GM13976 (cell line): ENCODE measurements around the gene KCNQ5.
"Not testable (repeated sequence)": the region's sequence is repeated elsewhere in the genome, so short reads cannot be mapped to it uniquely, and the experiment has no call there.

ENCODE experiments used
- DNase-seq: peaks from one replicate; pipeline ENCODE4 v3.0.0; 2012; ENCODE audit warnings: low spot score
- CTCF ChIP-seq: IDR thresholded peaks from 2 replicates; pipeline ENCODE4 v1.5.1; 2012; ENCODE audit warnings: borderline replicate concordance, mild to moderate bottlenecking; ENCODE audit not compliant: insufficient read depth; ENCODE audit errors: extremely low read depth, missing control alignments, control extremely low read depth
- in situ Hi-C: fragments of 300-500 bp; cut with MboI; formaldehyde crosslinking; loops from one replicate; pipeline ENCODE4 v1.12.0; 2022; ENCODE audit warnings: low sequenced_read_pairs, mixed read lengths, inconsistent platforms; ENCODE audit not compliant: unreplicated experiment

Gene KCNQ5

GRCh38 chr6:72873433-72873832 lies 251.6 kb downstream of the KCNQ5 start:
- TF ChIP-seq CTCF, result no peak
- no peak for DNase-seq
- in situ Hi-C loops, result no loop called here

GRCh38 chr6:72876256-72876655 lies 254.4 kb downstream of the KCNQ5 start:
- no peak for DNase-seq
- in situ Hi-C loops, result no loop called here
- TF ChIP-seq CTCF, result no peak

- in situ Hi-C loops, result no loop called here
- TF ChIP-seq CTCF, result no peak
- no peak for DNase-seq
These were observed 264.3 kb downstream of the KCNQ5 start for GRCh38 chr6:72886170-72886569.

- no peak for DNase-seq
- no peak for TF ChIP-seq CTCF
- in situ Hi-C loops, result no loop called here
These were observed 268.4 kb downstream of the KCNQ5 start for GRCh38 chr6:72890233-72890632.

GRCh38 chr6:72890671-72891070 lies 268.8 kb downstream of the KCNQ5 start:
- DNase-seq, result no peak
- TF ChIP-seq CTCF, result no peak
- in situ Hi-C loops, result no loop called here

- TF ChIP-seq CTCF, result no peak
- in situ Hi-C loops, result no loop called here
- no peak for DNase-seq
These were observed 271.0 kb downstream of the KCNQ5 start for GRCh38 chr6:72892901-72893300.

GRCh38 chr6:72894091-72894490 lies 272.2 kb downstream of the KCNQ5 start:
- TF ChIP-seq CTCF, result no peak
- no peak for DNase-seq
- in situ Hi-C loops, result no loop called here

- DNase-seq, in situ Hi-C loops: not testable (repeated sequence)
These were observed 276.4 kb downstream of the KCNQ5 start for GRCh38 chr6:72898313-72898712.
